Neural progenitor cell (in vitro differentiated cells): Measurements from ENCODE around the gene IQSEC1. TPM values are rescaled to one million over a fixed set of nuclear protein-coding genes. Genes with fewer than 3 reads are reported as not detected.

Experiments
- DNase-seq: peaks from one replicate; pipeline ENCODE4 v3.0.0-alpha.2; 2016; ENCODE audit warnings: low spot score
- H2AFZ ChIP-seq: fragments of 200-600 bp; sonication (generic); replicated peaks from 2 replicates; pipeline ENCODE4 v1.6.1; 2016; ENCODE audit warnings: antibody characterized with exemption
- H3F3A ChIP-seq: fragments of 200-600 bp; sonication (generic); 2 replicates; pipeline ENCODE4 v1.6.1; 2016; ENCODE audit warnings: antibody characterized with exemption, low read depth
- H3K27ac ChIP-seq: fragments of 200-600 bp; sonication (generic); 2 replicates; pipeline ENCODE4 v1.5.1; 2016; ENCODE audit warnings: mild to moderate bottlenecking
- H3K27me3 ChIP-seq: fragments of 200-600 bp; sonication (generic); 2 replicates; pipeline ENCODE4 v1.6.1; 2016; ENCODE audit warnings: mild to moderate bottlenecking, moderate library complexity
- H3K36me3 ChIP-seq: fragments of 200-600 bp; sonication (generic); 2 replicates; pipeline ENCODE4 v1.5.1; 2016
- H3K4me1 ChIP-seq: fragments of 200-600 bp; sonication (generic); 2 replicates; pipeline ENCODE4 v1.6.1; 2016; ENCODE audit warnings: mixed run types
- H3K4me2 ChIP-seq: fragments of 200-600 bp; sonication (generic); 2 replicates; pipeline ENCODE4 v1.6.1; 2016
- H3K4me3 ChIP-seq: fragments of 200-600 bp; sonication (generic); 2 replicates; pipeline ENCODE4 v1.5.1; 2016
- H3K79me2 ChIP-seq: fragments of 200-600 bp; sonication (generic); 2 replicates; pipeline ENCODE4 v1.6.1; 2016; ENCODE audit warnings: low read depth
- H3K9ac ChIP-seq: fragments of 200-600 bp; sonication (generic); 2 replicates; pipeline ENCODE4 v1.6.1; 2016
- H3K9me3 ChIP-seq: fragments of 200-600 bp; sonication (generic); 2 replicates; pipeline ENCODE4 v1.5.1; 2016; ENCODE audit warnings: low read depth
- H4K20me1 ChIP-seq: fragments of 200-600 bp; sonication (generic); 2 replicates; pipeline ENCODE4 v1.6.1; 2016; ENCODE audit warnings: low read depth
- H3K27ac Mint-ChIP-seq: 3 replicates; pipeline ENCODE4 v1.8.0; 2021; ENCODE audit warnings: mixed read lengths
- H3K27me3 Mint-ChIP-seq: 2 replicates; pipeline ENCODE4 v1.8.0; 2022; ENCODE audit warnings: low read depth, mild to moderate bottlenecking, inconsistent platforms, moderate library complexity, mixed read lengths; ENCODE audit not compliant: insufficient read depth
- H3K36me3 Mint-ChIP-seq: 3 replicates; pipeline ENCODE4 v1.8.0; 2021; ENCODE audit warnings: mixed read lengths
- H3K4me1 Mint-ChIP-seq: 3 replicates; pipeline ENCODE4 v1.8.0; 2021; ENCODE audit warnings: mixed read lengths
- H3K4me3 Mint-ChIP-seq: 3 replicates; pipeline ENCODE4 v1.8.0; 2021; ENCODE audit warnings: mild to moderate bottlenecking, moderate library complexity, mixed read lengths
- H3K9me3 Mint-ChIP-seq: 3 replicates; pipeline ENCODE4 v1.8.0; 2020; ENCODE audit warnings: mixed read lengths
- EZH2 ChIP-seq: fragments of 200-600 bp; sonication (generic); IDR thresholded peaks from 2 replicates; pipeline ENCODE4 v1.6.1; 2017; ENCODE audit warnings: antibody characterized with exemption, mild to moderate bottlenecking, moderate library complexity
- EZH2phosphoT487 ChIP-seq: fragments of 200-600 bp; sonication (generic); IDR thresholded peaks from 2 replicates; pipeline ENCODE4 v1.6.1; 2017; ENCODE audit warnings: antibody characterized with exemption
- total RNA-seq: library from RNA; depleted of rRNA; stranded (reverse); fragments of >200 nt; gene quantifications from 2 replicates; pipeline ENCODE4 v1.2.3, GENCODE V29; 2015; ENCODE audit warnings: low replicate concordance
- TF ChIP-seq, protein P1 (sequence below): fragments of 200-600 bp; sonication (generic); IDR thresholded peaks from 2 replicates; pipeline ENCODE4 v1.5.1; 2017; ENCODE audit warnings: antibody characterized with exemption, mild to moderate bottlenecking

Gene IQSEC1
- total RNA-seq, 1 donor from 2014 or later = 8.9 TPM

DNA sequence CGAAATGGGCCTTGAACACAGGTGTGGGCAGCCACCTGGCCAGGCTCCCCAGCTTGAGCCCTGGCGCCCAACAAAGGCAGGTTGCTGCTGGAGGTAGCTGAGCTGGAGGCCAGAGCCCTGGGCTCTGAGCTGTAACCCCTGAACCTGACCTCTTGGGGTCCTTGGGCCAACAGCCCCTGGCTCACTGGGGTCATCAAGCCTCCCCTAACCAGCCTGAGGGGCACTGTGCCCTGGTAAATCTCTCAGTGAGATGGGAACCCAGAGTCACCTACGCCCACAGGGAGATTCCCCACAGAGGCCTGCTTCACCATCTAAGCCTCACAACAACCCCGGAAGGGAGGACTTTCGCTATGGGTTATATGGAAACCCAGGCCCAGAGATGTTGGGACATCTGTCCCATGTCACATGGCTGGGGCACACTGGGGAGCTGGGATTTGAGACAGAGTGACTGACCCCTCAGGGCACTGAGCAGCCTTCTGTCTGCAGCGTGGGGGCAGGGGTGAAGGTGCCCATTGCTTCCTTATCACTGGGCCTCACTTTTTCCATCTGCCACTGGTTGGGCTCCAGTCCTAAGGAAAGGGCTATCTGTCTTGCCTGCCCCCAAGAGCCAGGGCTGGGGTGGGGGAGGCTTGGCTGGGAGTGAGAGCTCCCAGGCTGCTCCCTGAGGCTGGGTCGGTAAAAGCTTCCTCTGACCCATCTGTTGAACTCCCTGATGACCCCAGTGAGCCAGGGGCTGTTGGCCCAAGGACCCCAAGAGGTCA, 59.1 kb downstream of the IQSEC1 start:
- H3K4me1 ChIP-seq = peaks cover 52% of the 10 kb centered on the region
- no peak overlapping the region for H3K27ac Mint-ChIP-seq

DNA sequence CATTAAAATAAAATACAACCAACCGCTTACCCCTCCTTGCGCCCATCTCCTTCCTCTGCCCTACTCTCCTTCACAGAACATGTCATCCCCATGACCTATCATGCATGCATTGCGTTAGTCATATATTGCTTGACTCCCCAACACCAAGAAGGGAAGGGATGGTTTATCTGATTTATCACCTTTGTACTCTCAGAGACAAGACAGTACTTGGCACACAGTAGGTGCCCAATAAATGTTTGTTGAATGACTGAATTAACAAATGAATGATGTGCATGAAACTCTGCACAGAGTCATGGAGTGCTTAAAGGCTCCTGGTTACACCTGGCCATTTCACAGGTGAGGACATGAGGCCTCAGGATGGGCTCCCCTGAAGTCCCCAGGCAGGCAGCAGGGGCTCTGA, 59.7 kb downstream of the IQSEC1 start:
- peak overlapping the region; percentile 0 for H3K27ac Mint-ChIP-seq
- H3K27me3 Mint-ChIP-seq = peaks cover 7% of the 10 kb centered on the region
- Histone ChIP-seq H3K4me3 (no peak overlapping the region), H3K27me3 (no peaks in the 10 kb centered on the region), H3K79me2 (no peaks in the 10 kb centered on the region), H3K9me3 (no peaks in the 10 kb centered on the region), H3K4me1 (peaks cover 45% of the 10 kb centered on the region), H4K20me1 (peaks cover 11% of the 10 kb centered on the region), H3F3A (peaks cover 2% of the 10 kb centered on the region), H3K27ac (no peak overlapping the region), H2AFZ (no peak overlapping the region), H3K9ac (no peak overlapping the region), H3K36me3 (no peaks in the 10 kb centered on the region), H3K4me2 (no peak overlapping the region)
- peaks cover 52% of the 10 kb centered on the region for H3K4me1 Mint-ChIP-seq
- H3K36me3 Mint-ChIP-seq = no peaks in the 10 kb centered on the region
- no peak overlapping the region for H3K4me3 Mint-ChIP-seq
- TF ChIP-seq, protein P1, sequence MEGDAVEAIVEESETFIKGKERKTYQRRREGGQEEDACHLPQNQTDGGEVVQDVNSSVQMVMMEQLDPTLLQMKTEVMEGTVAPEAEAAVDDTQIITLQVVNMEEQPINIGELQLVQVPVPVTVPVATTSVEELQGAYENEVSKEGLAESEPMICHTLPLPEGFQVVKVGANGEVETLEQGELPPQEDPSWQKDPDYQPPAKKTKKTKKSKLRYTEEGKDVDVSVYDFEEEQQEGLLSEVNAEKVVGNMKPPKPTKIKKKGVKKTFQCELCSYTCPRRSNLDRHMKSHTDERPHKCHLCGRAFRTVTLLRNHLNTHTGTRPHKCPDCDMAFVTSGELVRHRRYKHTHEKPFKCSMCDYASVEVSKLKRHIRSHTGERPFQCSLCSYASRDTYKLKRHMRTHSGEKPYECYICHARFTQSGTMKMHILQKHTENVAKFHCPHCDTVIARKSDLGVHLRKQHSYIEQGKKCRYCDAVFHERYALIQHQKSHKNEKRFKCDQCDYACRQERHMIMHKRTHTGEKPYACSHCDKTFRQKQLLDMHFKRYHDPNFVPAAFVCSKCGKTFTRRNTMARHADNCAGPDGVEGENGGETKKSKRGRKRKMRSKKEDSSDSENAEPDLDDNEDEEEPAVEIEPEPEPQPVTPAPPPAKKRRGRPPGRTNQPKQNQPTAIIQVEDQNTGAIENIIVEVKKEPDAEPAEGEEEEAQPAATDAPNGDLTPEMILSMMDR = no peak
- TF ChIP-seq EZH2 (no peak), EZH2phosphoT487 (no peak)
- DNase-seq = no peak
- H3K9me3 Mint-ChIP-seq = no peaks in the 10 kb centered on the region

More for the DNA sequence above, 59.1 kb downstream of the IQSEC1 start:
- Mint-ChIP-seq H3K4me1 (peaks cover 55% of the 10 kb centered on the region), H3K9me3 (no peaks in the 10 kb centered on the region), H3K36me3 (no peaks in the 10 kb centered on the region), H3K4me3 (no peak overlapping the region), H3K27me3 (peaks cover 9% of the 10 kb centered on the region)
- H2AFZ ChIP-seq = no peak overlapping the region
- H3K9me3 ChIP-seq = no peaks in the 10 kb centered on the region
- no peak for DNase-seq
- no peak overlapping the region for H3K4me2 ChIP-seq
- H3K79me2 ChIP-seq = no peaks in the 10 kb centered on the region
- H4K20me1 ChIP-seq = peaks cover 16% of the 10 kb centered on the region
- H3K4me3 ChIP-seq = no peak overlapping the region
- TF ChIP-seq, protein P1 = no peak
- no peak for TF ChIP-seq EZH2phosphoT487
- no peak for TF ChIP-seq EZH2
- H3F3A ChIP-seq = peaks cover 8% of the 10 kb centered on the region
- no peak overlapping the region for H3K27ac ChIP-seq
- no peak overlapping the region for H3K9ac ChIP-seq
- no peaks in the 10 kb centered on the region for H3K36me3 ChIP-seq
- no peaks in the 10 kb centered on the region for H3K27me3 ChIP-seq

DNA sequence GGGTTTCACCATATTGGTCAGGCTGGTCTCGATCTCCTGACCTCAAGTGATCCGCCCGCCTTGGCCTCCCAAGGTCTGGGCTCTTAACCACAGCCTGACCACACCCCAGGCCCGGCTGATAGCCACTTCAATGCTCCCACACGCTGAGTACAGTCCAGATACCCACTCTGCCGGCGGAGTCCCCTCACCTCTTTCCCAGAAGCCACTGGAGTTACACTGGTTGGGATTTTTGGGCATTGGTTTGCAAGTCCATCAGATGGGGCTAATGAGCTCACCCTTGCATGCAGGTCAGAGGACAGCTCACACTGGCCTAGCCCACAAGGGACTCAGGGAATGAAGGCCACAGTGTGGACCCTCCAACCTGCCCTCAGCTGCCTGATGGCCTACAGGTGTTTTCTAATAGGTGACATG, 60.1 kb downstream of the IQSEC1 start:
- H3K27ac Mint-ChIP-seq = peak overlapping the region; percentile 0
- Histone ChIP-seq H3K27ac (no peak overlapping the region), H3K4me1 (peaks cover 41% of the 10 kb centered on the region), H3K79me2 (no peaks in the 10 kb centered on the region), H2AFZ (no peak overlapping the region), H3K27me3 (no peaks in the 10 kb centered on the region), H3F3A (no peaks in the 10 kb centered on the region), H4K20me1 (peaks cover 7% of the 10 kb centered on the region), H3K9ac (no peak overlapping the region), H3K4me2 (no peak overlapping the region), H3K4me3 (no peak overlapping the region), H3K9me3 (no peaks in the 10 kb centered on the region), H3K36me3 (no peaks in the 10 kb centered on the region)
- no peaks in the 10 kb centered on the region for H3K9me3 Mint-ChIP-seq
- H3K4me1 Mint-ChIP-seq = peaks cover 52% of the 10 kb centered on the region
- H3K27me3 Mint-ChIP-seq = peaks cover 7% of the 10 kb centered on the region
- TF ChIP-seq EZH2 (no peak), EZH2phosphoT487 (no peak)
- TF ChIP-seq, protein P1 = no peak
- DNase-seq = no peak
- no peaks in the 10 kb centered on the region for H3K36me3 Mint-ChIP-seq
- H3K4me3 Mint-ChIP-seq = no peak overlapping the region
